ENCODE data around the gene ENTREP3.
A peak's percentile ranks its signal among the peaks of the same experiment; 100 is the strongest.
"Not testable (repeated sequence)": the region's sequence is repeated elsewhere in the genome, so short reads cannot be mapped to it uniquely, and the experiment has no call there.

The ENTREP3 gene

GRCh38 chr1:155219592-155220031 lies 35.7 kb downstream of the ENTREP3 start:
- H2AFZ ChIP-seq (ENCODE audit: low read length, unreplicated experiment), result no peak overlapping the region
- no peaks in the 10 kb centered on the region for H3K36me3 ChIP-seq (ENCODE audit: insufficient read depth, low read length)
- peaks cover 4% of the 10 kb centered on the region for H3K79me2 ChIP-seq (ENCODE audit: control insufficient read depth, insufficient read depth, low read length, unreplicated experiment)
- no peak overlapping the region for H3K27ac ChIP-seq (ENCODE audit: low read depth, low read length)
- H3K4me3 ChIP-seq (ENCODE audit: low read depth, low read length), result no peak overlapping the region
- no peaks in the 10 kb centered on the region for H3K27me3 ChIP-seq (ENCODE audit: insufficient read depth, low read length)
- H3K4me1 ChIP-seq (ENCODE audit: control insufficient read depth, insufficient read depth, low read length, unreplicated experiment), result peaks cover 18% of the 10 kb centered on the region

- Histone ChIP-seq H2AFZ (ENCODE audit: low read length, unreplicated experiment) (no peak overlapping the region), H3K4me3 (ENCODE audit: low read depth, low read length) (no peak overlapping the region), H3K4me1 (ENCODE audit: control insufficient read depth, insufficient read depth, low read length, unreplicated experiment) (peaks cover 12% of the 10 kb centered on the region), H3K36me3 (ENCODE audit: insufficient read depth, low read length) (no peaks in the 10 kb centered on the region), H3K79me2 (ENCODE audit: control insufficient read depth, insufficient read depth, low read length, unreplicated experiment) (peaks cover 2% of the 10 kb centered on the region), H3K27me3 (ENCODE audit: insufficient read depth, low read length) (no peaks in the 10 kb centered on the region), H3K27ac (ENCODE audit: low read depth, low read length) (no peak overlapping the region)
Measured at GRCh38 chr1:155218854-155219591, 36.3 kb downstream of the ENTREP3 start.

- not testable (repeated sequence) for H3K4me3 ChIP-seq (ENCODE audit: low read depth, low read length); H3K79me2 ChIP-seq (ENCODE audit: control insufficient read depth, insufficient read depth, low read length, unreplicated experiment); H2AFZ ChIP-seq (ENCODE audit: low read length, unreplicated experiment); H3K27me3 ChIP-seq (ENCODE audit: insufficient read depth, low read length); H3K27ac ChIP-seq (ENCODE audit: low read depth, low read length); H3K36me3 ChIP-seq (ENCODE audit: insufficient read depth, low read length)
- peaks cover 18% of the 10 kb centered on the region for H3K4me1 ChIP-seq (ENCODE audit: control insufficient read depth, insufficient read depth, low read length, unreplicated experiment)
Measured at GRCh38 chr1:155214702-155215101, 40.6 kb downstream of the ENTREP3 start.

- H3K4me3 ChIP-seq (ENCODE audit: low read depth, low read length); H2AFZ ChIP-seq (ENCODE audit: low read length, unreplicated experiment); H3K27ac ChIP-seq (ENCODE audit: low read depth, low read length); H3K27me3 ChIP-seq (ENCODE audit: insufficient read depth, low read length); H3K36me3 ChIP-seq (ENCODE audit: insufficient read depth, low read length): not testable (repeated sequence)
- peaks cover 10% of the 10 kb centered on the region for H3K79me2 ChIP-seq (ENCODE audit: control insufficient read depth, insufficient read depth, low read length, unreplicated experiment)
- peaks cover 22% of the 10 kb centered on the region for H3K4me1 ChIP-seq (ENCODE audit: control insufficient read depth, insufficient read depth, low read length, unreplicated experiment)
Measured at GRCh38 chr1:155212051-155212440, 43.2 kb downstream of the ENTREP3 start.

- not testable (repeated sequence) for H3K36me3 ChIP-seq (ENCODE audit: insufficient read depth, low read length); H3K27ac ChIP-seq (ENCODE audit: low read depth, low read length); H3K4me3 ChIP-seq (ENCODE audit: low read depth, low read length); H3K27me3 ChIP-seq (ENCODE audit: insufficient read depth, low read length); H2AFZ ChIP-seq (ENCODE audit: low read length, unreplicated experiment)
- peaks cover 10% of the 10 kb centered on the region for H3K79me2 ChIP-seq (ENCODE audit: control insufficient read depth, insufficient read depth, low read length, unreplicated experiment)
- H3K4me1 ChIP-seq (ENCODE audit: control insufficient read depth, insufficient read depth, low read length, unreplicated experiment), result peaks cover 22% of the 10 kb centered on the region
Measured at GRCh38 chr1:155211381-155212050, 43.8 kb downstream of the ENTREP3 start.

- peak overlapping the region; percentile 91 for H3K4me3 ChIP-seq (ENCODE audit: low read depth, low read length)
- H3K36me3 ChIP-seq (ENCODE audit: insufficient read depth, low read length), result no peaks in the 10 kb centered on the region
- peaks cover 22% of the 10 kb centered on the region for H3K4me1 ChIP-seq (ENCODE audit: control insufficient read depth, insufficient read depth, low read length, unreplicated experiment)
- H2AFZ ChIP-seq (ENCODE audit: low read length, unreplicated experiment), result no peak overlapping the region
- H3K27me3 ChIP-seq (ENCODE audit: insufficient read depth, low read length), result no peaks in the 10 kb centered on the region
- H3K79me2 ChIP-seq (ENCODE audit: control insufficient read depth, insufficient read depth, low read length, unreplicated experiment), result peaks cover 10% of the 10 kb centered on the region
- no peak overlapping the region for H3K27ac ChIP-seq (ENCODE audit: low read depth, low read length)
Measured at GRCh38 chr1:155210314-155211104, 44.8 kb downstream of the ENTREP3 start.

- Histone ChIP-seq H2AFZ (ENCODE audit: low read length, unreplicated experiment) (no peak overlapping the region), H3K27me3 (ENCODE audit: insufficient read depth, low read length) (no peaks in the 10 kb centered on the region), H3K27ac (ENCODE audit: low read depth, low read length) (peak overlapping the region; percentile 98), H3K79me2 (ENCODE audit: control insufficient read depth, insufficient read depth, low read length, unreplicated experiment) (peaks cover 10% of the 10 kb centered on the region), H3K4me3 (ENCODE audit: low read depth, low read length) (peak overlapping the region; percentile 91), H3K36me3 (ENCODE audit: insufficient read depth, low read length) (no peaks in the 10 kb centered on the region), H3K4me1 (ENCODE audit: control insufficient read depth, insufficient read depth, low read length, unreplicated experiment) (peaks cover 22% of the 10 kb centered on the region)
Measured at GRCh38 chr1:155209312-155209721, 46.0 kb downstream of the ENTREP3 start.

- Histone ChIP-seq H3K4me3 (ENCODE audit: low read depth, low read length) (peak within 1 kb of the TSS; percentile 91), H3K27ac (ENCODE audit: low read depth, low read length) (peak within 1 kb of the TSS; percentile 98), H2AFZ (ENCODE audit: low read length, unreplicated experiment) (peak within 1 kb of the TSS; percentile 67), H3K79me2 (ENCODE audit: control insufficient read depth, insufficient read depth, low read length, unreplicated experiment) (peaks cover 10% of the 10 kb centered on the region), H3K27me3 (ENCODE audit: insufficient read depth, low read length) (no peaks in the 10 kb centered on the region), H3K4me1 (ENCODE audit: control insufficient read depth, insufficient read depth, low read length, unreplicated experiment) (peaks cover 22% of the 10 kb centered on the region), H3K36me3 (ENCODE audit: insufficient read depth, low read length) (no peaks in the 10 kb centered on the region)
Measured at GRCh38 chr1:155208541-155209311, 46.6 kb downstream of the ENTREP3 start, which contains the start of gene MTX1. TSS of gene MTX1 (plus strand) at chr1:155208695. CDS start at chr1:155208805, 110 bp downstream.

- H3K36me3 ChIP-seq (ENCODE audit: insufficient read depth, low read length), result no peaks in the 10 kb centered on the region
- H3K4me1 ChIP-seq (ENCODE audit: control insufficient read depth, insufficient read depth, low read length, unreplicated experiment), result peaks cover 22% of the 10 kb centered on the region
- H3K79me2 ChIP-seq (ENCODE audit: control insufficient read depth, insufficient read depth, low read length, unreplicated experiment), result peaks cover 10% of the 10 kb centered on the region
- peak within 1 kb of the TSS; percentile 91 for H3K4me3 ChIP-seq (ENCODE audit: low read depth, low read length)
- no peaks in the 10 kb centered on the region for H3K27me3 ChIP-seq (ENCODE audit: insufficient read depth, low read length)
- H2AFZ ChIP-seq (ENCODE audit: low read length, unreplicated experiment), result peak within 1 kb of the TSS; percentile 67
- H3K27ac ChIP-seq (ENCODE audit: low read depth, low read length), result peak within 1 kb of the TSS; percentile 98
Measured at GRCh38 chr1:155207806-155208540, 47.3 kb downstream of the ENTREP3 start, which contains the start of gene THBS3. TSS of gene THBS3 (minus strand) at chr1:155207897. CDS start at chr1:155207876, 21 bp downstream.

Data from ACC112 (cell line).